Caco-2 (cell line): ENCODE measurements around the gene PLXNB2. TPM values are rescaled to one million over a fixed set of nuclear protein-coding genes. Genes with fewer than 3 reads are reported as not detected.

Experiments used
- BruUV-seq: library from RNA; stranded (reverse); fragments of 400-500 nt; replicated peaks from 2 replicates; lab custom pipeline; 2021; lab: Mats Ljungman, UMichigan
- CTCF ChIA-PET: fragments of 300-600 bp; sonication (Branson Sonifier 250); formaldehyde crosslinking; loops from one replicate; lab custom pipeline; 2022; ENCODE audit warnings: antibody characterized with exemption; lab: Charles Lee
- POLR2A ChIA-PET: fragments of 300-600 bp; sonication (Branson Sonifier 250); formaldehyde crosslinking; loops from one replicate; lab custom pipeline; 2022; ENCODE audit warnings: antibody characterized with exemption; lab: Charles Lee
- DNase-seq, 2 experiments: peaks; one replicate each; pipeline versions ENCODE4 v3.0.0 to v3.0.0-alpha.2; 2020 to 2022
- H3K27me3 ChIP-seq: replicated peaks from 2 replicates; pipeline ENCODE4 v1.6.0; 2011; ENCODE audit warnings: low read length; ENCODE audit not compliant: control insufficient read depth, insufficient read depth
- H3K36me3 ChIP-seq: 2 replicates; pipeline ENCODE4 v1.5.1; 2011; ENCODE audit warnings: low read length; ENCODE audit not compliant: control insufficient read depth, insufficient read depth
- H3K4me1 ChIP-seq: fragments of 250-450 bp; sonication (Bioruptor Pico); 2 replicates; pipeline ENCODE4 v1.5.1; 2020; ENCODE audit warnings: mild to moderate bottlenecking
- H3K4me3 ChIP-seq: 2 replicates; pipeline ENCODE4 v1.5.1; 2011; ENCODE audit warnings: low read depth, mild to moderate bottlenecking, control low read depth, low read length
- H3K9me3 ChIP-seq: fragments of 250-450 bp; sonication (Bioruptor Pico); 2 replicates; pipeline ENCODE4 v1.5.1; 2020; ENCODE audit warnings: mild to moderate bottlenecking, moderate library complexity
- H3K27ac Mint-ChIP-seq: one replicate; pipeline ENCODE4 v1.8.0; 2022; ENCODE audit warnings: mixed read lengths; ENCODE audit not compliant: unreplicated experiment
- H3K27me3 Mint-ChIP-seq: one replicate; pipeline ENCODE4 v1.8.0; 2022; ENCODE audit warnings: mixed read lengths; ENCODE audit not compliant: insufficient read depth, unreplicated experiment
- H3K36me3 Mint-ChIP-seq: one replicate; pipeline ENCODE4 v1.8.0; 2022; ENCODE audit warnings: mild to moderate bottlenecking, mixed read lengths; ENCODE audit not compliant: insufficient read depth, unreplicated experiment
- H3K4me1 Mint-ChIP-seq: one replicate; pipeline ENCODE4 v1.8.0; 2022; ENCODE audit warnings: low read depth, mixed read lengths; ENCODE audit not compliant: unreplicated experiment
- H3K4me3 Mint-ChIP-seq: one replicate; pipeline ENCODE4 v1.8.0; 2022; ENCODE audit warnings: mild to moderate bottlenecking, moderate library complexity, mixed read lengths; ENCODE audit not compliant: unreplicated experiment
- H3K9me3 Mint-ChIP-seq: one replicate; pipeline ENCODE4 v1.8.0; 2022; ENCODE audit warnings: mixed read lengths; ENCODE audit not compliant: unreplicated experiment
- CTCF ChIP-seq, 2 experiments: fragments of 200-600 bp in 1 of 2; IDR thresholded peaks; 1 replicate in 1 of 2; 2 replicates in 1 of 2; pipeline versions ENCODE4 v1.5.1 to v1.8.0; 2011 to 2022; ENCODE audit warnings: antibody characterized with exemption in 1 of 2, control low read depth in 1 of 2, inconsistent platforms in 1 of 2, low read depth in 1 of 2, low read length in 1 of 2, mild to moderate bottlenecking in 1 of 2, moderate library complexity in 1 of 2; ENCODE audit not compliant: insufficient read depth in 1 of 2, severe bottlenecking in 1 of 2, unreplicated experiment in 1 of 2
- intact Hi-C: fragments of 100-400 bp; cut with micrococcal nuclease; formaldehyde crosslinking; loops from one replicate; pipeline ENCODE4 v1.10.0; 2022; ENCODE audit not compliant: unreplicated experiment
- total RNA-seq: library from RNA; stranded (reverse); gene quantifications from 2 replicates; pipeline ENCODE4 v1.2.3, GENCODE V29; 2022

Gene PLXNB2
- total RNA-seq, 1 experiment from 2014 or later: 260 TPM

- no peak for TF ChIP-seq CTCF (IDR thresholded peaks at IDR 0.05; ENCODE audit: insufficient read depth in 1 of 2, low read depth in 1 of 2, low read length in 1 of 2, severe bottlenecking in 1 of 2, unreplicated experiment in 1 of 2)
- no peak overlapping the region for H3K4me3 ChIP-seq
- no peaks in the 10 kb centered on the region for H3K27me3 ChIP-seq
- no peak overlapping the region for H3K4me3 Mint-ChIP-seq
- H3K27ac Mint-ChIP-seq: no peak overlapping the region
- no peaks in the 10 kb centered on the region for H3K9me3 ChIP-seq
- H3K36me3 Mint-ChIP-seq: no peaks in the 10 kb centered on the region
- BruUV-seq: no TSS peak
- intact Hi-C loops: loop anchor here (5.0 kb wide), 1 partner anchor 68 kb away; the partner anchor contains the start of gene MAPK11
- peaks cover 6% of the 10 kb centered on the region for H3K4me1 Mint-ChIP-seq
- POLR2A ChIA-PET: no interaction called here
- no peaks in the 10 kb centered on the region for H3K9me3 Mint-ChIP-seq
- peak; percentile 55 to 80 for DNase-seq
- H3K27me3 Mint-ChIP-seq: no peaks in the 10 kb centered on the region
- H3K36me3 ChIP-seq: no peaks in the 10 kb centered on the region
- CTCF ChIA-PET: interaction anchor here (0.6 to 1.4 kb wide), 2 partner anchors 89 to 132 kb away, joined by 4 to 5 read pairs; partner anchors contain the start of gene HDAC10
- no peaks in the 10 kb centered on the region for H3K4me1 ChIP-seq
Observed at GRCh38 chr22:50339945-50340879, 32.8 kb upstream of the PLXNB2 start.

DNA sequence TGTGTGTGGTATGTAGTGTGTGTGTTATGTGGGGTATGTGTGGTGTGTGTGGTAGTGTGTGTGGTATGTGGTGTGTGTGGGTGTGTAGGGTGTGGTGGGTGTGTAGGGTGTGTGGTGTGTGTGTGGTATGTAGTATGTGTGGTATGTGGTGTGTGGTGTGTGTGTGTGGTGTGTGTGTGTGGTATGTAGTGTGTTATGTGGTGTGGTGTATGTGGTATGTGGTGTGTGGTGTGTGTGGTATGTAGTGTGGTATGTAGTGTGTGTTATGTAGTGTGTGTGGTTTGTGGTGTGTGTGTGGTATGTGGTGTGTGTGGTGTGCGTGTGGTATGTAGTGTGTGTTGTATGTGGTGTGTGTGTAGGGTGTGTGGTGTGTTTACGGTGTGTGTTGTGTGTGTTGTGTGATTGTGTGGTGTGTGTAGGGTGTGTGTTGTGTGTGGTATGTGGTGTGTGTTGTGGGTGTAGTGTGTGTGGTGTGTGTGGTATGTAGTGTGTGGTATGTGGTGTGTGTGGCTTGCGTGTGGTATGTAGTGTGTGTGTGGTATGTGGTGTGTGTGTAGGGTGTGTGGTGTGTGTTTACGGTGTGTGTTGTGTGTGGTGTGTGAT lies 31.5 kb upstream of the PLXNB2 start:
- H3K4me1 Mint-ChIP-seq: peaks cover 6% of the 10 kb centered on the region
- H3K9me3 Mint-ChIP-seq: no peaks in the 10 kb centered on the region
- intact Hi-C loops: no loop called here
- no peak overlapping the region for H3K27ac Mint-ChIP-seq
- H3K9me3 ChIP-seq: no peaks in the 10 kb centered on the region
- H3K4me3 Mint-ChIP-seq: no peak overlapping the region
- ChIA-PET CTCF (no interaction called here), POLR2A (no interaction called here)
- BruUV-seq: no TSS peak
- no peak for TF ChIP-seq CTCF (IDR thresholded peaks at IDR 0.05; ENCODE audit: insufficient read depth in 1 of 2, low read depth in 1 of 2, low read length in 1 of 2, severe bottlenecking in 1 of 2, unreplicated experiment in 1 of 2)
- no peak overlapping the region for H3K4me3 ChIP-seq
- H3K4me1 ChIP-seq: no peaks in the 10 kb centered on the region
- no peak for DNase-seq
- no peaks in the 10 kb centered on the region for H3K36me3 Mint-ChIP-seq
- no peaks in the 10 kb centered on the region for H3K27me3 ChIP-seq
- H3K27me3 Mint-ChIP-seq: no peaks in the 10 kb centered on the region
- no peaks in the 10 kb centered on the region for H3K36me3 ChIP-seq

DNA sequence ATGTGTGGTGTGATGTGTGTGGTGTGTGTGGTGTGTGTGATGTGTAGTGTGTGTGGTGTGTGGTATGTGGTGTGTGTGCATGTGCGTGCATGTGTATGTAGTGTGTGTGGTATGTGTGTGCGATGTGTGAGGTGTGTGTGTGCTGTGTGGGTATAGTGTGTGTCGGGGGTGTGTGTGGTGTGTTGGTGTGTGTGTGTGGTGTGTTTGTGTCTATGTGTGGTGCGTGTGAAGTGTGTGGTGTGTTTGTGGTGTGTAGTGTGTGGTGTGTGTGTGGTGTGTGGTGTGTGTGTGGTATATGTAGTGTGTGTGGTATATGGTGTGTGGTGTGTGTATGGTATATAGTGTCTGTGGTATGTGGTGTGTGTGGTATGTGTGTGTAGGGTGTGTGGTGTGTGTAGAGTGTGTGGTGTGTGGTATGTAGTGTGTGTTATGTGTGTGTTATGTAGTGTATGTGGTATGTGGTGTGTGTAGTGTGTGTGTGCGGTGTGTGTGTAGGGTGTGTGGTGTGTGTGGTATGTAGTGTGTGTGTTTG lies 30.7 kb upstream of the PLXNB2 start:
- no peaks in the 10 kb centered on the region for H3K9me3 ChIP-seq
- no TSS peak for BruUV-seq
- Mint-ChIP-seq H3K27ac (no peak overlapping the region), H3K27me3 (no peaks in the 10 kb centered on the region), H3K4me3 (no peak overlapping the region), H3K36me3 (no peaks in the 10 kb centered on the region), H3K4me1 (peaks cover 6% of the 10 kb centered on the region), H3K9me3 (no peaks in the 10 kb centered on the region)
- H3K4me1 ChIP-seq: no peaks in the 10 kb centered on the region
- intact Hi-C loops: no loop called here
- ChIA-PET CTCF (no interaction called here), POLR2A (no interaction called here)
- TF ChIP-seq CTCF (IDR thresholded peaks at IDR 0.05; ENCODE audit: insufficient read depth in 1 of 2, low read depth in 1 of 2, low read length in 1 of 2, severe bottlenecking in 1 of 2, unreplicated experiment in 1 of 2): no peak
- DNase-seq: no peak
- no peak overlapping the region for H3K4me3 ChIP-seq
- H3K36me3 ChIP-seq: no peaks in the 10 kb centered on the region
- H3K27me3 ChIP-seq: no peaks in the 10 kb centered on the region
